Measurements from ENCODE around the gene HP1BP3.

DNA sequence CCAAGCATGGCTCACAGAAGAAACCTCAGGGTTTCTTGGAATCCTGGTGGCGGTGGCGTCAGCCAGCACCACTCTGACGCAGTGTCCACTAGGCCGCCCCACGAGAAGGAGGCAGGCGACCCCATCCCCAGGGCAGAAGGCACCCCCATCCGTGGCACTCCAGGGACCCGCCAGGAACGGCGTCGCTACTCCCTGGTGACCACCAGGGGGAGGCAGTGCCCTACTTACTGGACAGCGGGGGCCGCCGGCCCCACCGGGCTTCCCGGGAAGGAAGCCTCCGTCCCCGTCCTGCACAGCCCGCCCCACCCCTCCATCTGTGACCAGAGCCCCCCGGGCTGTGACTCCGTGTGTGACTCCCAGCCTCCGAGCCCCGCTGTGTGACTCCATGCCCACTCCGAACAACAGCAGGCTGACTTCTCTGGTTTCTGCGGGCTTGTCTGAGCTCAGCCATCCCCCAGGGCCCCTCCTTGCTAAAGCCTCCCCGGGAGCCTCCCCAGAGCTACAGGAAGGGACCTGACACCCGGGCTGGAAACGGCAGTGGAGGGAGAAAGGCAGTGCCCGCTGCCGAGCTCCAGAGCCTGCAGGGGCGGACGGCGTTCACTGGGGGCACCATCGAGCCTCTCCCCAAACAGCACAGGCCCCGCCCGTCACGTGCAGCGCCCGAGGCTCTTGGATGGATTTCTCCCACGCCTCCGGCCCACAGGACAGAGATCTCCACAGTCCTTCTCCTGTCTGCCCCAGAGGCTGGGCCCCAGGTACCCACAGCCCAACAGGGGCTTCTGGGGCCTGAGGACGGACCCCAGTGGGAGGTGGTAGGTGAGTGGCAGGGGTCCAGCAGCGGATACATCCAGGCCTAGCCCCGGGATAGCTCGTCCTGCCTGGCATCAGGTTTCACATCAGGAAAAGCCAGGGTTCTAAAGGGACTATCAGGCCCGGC is 90.4 kb downstream of the HP1BP3 start:
- TF ChIP-seq, protein P1, sequence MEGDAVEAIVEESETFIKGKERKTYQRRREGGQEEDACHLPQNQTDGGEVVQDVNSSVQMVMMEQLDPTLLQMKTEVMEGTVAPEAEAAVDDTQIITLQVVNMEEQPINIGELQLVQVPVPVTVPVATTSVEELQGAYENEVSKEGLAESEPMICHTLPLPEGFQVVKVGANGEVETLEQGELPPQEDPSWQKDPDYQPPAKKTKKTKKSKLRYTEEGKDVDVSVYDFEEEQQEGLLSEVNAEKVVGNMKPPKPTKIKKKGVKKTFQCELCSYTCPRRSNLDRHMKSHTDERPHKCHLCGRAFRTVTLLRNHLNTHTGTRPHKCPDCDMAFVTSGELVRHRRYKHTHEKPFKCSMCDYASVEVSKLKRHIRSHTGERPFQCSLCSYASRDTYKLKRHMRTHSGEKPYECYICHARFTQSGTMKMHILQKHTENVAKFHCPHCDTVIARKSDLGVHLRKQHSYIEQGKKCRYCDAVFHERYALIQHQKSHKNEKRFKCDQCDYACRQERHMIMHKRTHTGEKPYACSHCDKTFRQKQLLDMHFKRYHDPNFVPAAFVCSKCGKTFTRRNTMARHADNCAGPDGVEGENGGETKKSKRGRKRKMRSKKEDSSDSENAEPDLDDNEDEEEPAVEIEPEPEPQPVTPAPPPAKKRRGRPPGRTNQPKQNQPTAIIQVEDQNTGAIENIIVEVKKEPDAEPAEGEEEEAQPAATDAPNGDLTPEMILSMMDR (IDR thresholded peaks at IDR 0.05) = peak; percentile 89 to 95 (median 92)
- no peak for TF ChIP-seq EP300 (IDR thresholded peaks at IDR 0.05)

Measured in upper lobe of left lung (tissue), 4 donors.